Heart left ventricle (tissue), 16 donors: ENCODE data around the gene SLC30A10. TPM values are rescaled to one million over a fixed set of nuclear protein-coding genes. Genes with fewer than 3 reads are reported as not detected.
"Not testable (repeated sequence)": the region's sequence is repeated elsewhere in the genome, so short reads cannot be mapped to it uniquely, and the experiment has no call there.

Experiments
- ATAC-seq, 4 donors: fragments of 200-7000 bp; cut with Tn5 transposase; one replicate each; pipeline ENCODE4 v1.9.1; 2020 to 2022; ENCODE audit warnings: moderate library complexity in 4 of 4, mild to moderate bottlenecking in 3 of 4, moderate number of reproducible peaks in 1 of 4
- DNase-seq, 5 donors: peaks; one replicate each; pipeline ENCODE4 v3.0.0-alpha.2; 2020
- H3K27ac ChIP-seq, 12 donors: fragments of 200-600 bp; sonication (generic) in 4 of 12; one replicate each; pipeline versions ENCODE4 v1.5.0 to v1.8.0; 2016 to 2022; ENCODE audit warnings: mild to moderate bottlenecking in 2 of 12
- H3K27me3 ChIP-seq, 9 donors: fragments of 200-600 bp; sonication (generic) in 2 of 9; one replicate each; pipeline versions ENCODE4 v1.5.1 to v1.8.0; 2016 to 2022; ENCODE audit warnings: mild to moderate bottlenecking in 3 of 9
- H3K36me3 ChIP-seq, 9 donors: fragments of 200-600 bp; sonication (generic) in 2 of 9; one replicate each; pipeline versions ENCODE4 v1.5.0 to v1.8.0; 2018 to 2022; ENCODE audit warnings: mild to moderate bottlenecking in 2 of 9
- H3K4me1 ChIP-seq, 12 donors: fragments of 200-600 bp; sonication (generic) in 4 of 12; one replicate each; pipeline versions ENCODE4 v1.5.0 to v1.8.0; 2016 to 2022; ENCODE audit warnings: mild to moderate bottlenecking in 3 of 12
- H3K4me3 ChIP-seq, 12 donors: fragments of 200-600 bp; sonication (generic) in 4 of 12; one replicate each; pipeline versions ENCODE4 v1.5.0 to v1.8.0; 2017 to 2022; ENCODE audit warnings: mild to moderate bottlenecking in 9 of 12, moderate library complexity in 4 of 12
- H3K9me3 ChIP-seq, 12 donors: fragments of 200-600 bp; sonication (generic) in 4 of 12; one replicate each; pipeline versions ENCODE4 v1.5.0 to v1.8.0; 2016 to 2022; ENCODE audit warnings: mild to moderate bottlenecking in 1 of 12
- CTCF ChIP-seq, 12 donors: fragments of 200-600 bp; sonication (generic) in 4 of 12; IDR thresholded peaks; one replicate each; pipeline versions ENCODE4 v1.5.0 to v1.8.0; 2018 to 2022; ENCODE audit warnings: antibody characterized with exemption in 12 of 12, mild to moderate bottlenecking in 5 of 12
- POLR2A ChIP-seq, 2 donors: fragments of 450-650 bp; IDR thresholded peaks; one replicate each; pipeline ENCODE4 v1.6.1; 2017; ENCODE audit warnings: antibody characterized with exemption in 2 of 2, mild to moderate bottlenecking in 2 of 2, moderate library complexity in 2 of 2
- whole genome bisulfite sequencing, 4 donors: extraction: QIAGEN DNeasy Blood & Tissue Kit in 2 of 4; methylation state at CpG; one replicate each; pipeline versions ENCODE4 v1.1.5 to v1.1.7; 2013 to 2018; 5-methylcytosine and 5-hydroxymethylcytosine counted together
- intact Hi-C, 10 donors: fragments of 100-400 bp; cut with DNase I; formaldehyde crosslinking; loops; one replicate each; pipeline versions ENCODE4 v1.11.1 to v1.14.2; 2022
- polyA plus RNA-seq, 2 donors: library from polyadenylated mRNA; stranded (reverse); fragments of 200-250 nt; gene quantifications; one replicate each; pipeline ENCODE4 v1.2.3, GENCODE V29; 2013
- total RNA-seq, 9 donors: library from RNA; depleted of rRNA in 2 of 9; stranded (reverse); fragments of >200 nt in 2 of 9; fragmentation: NEBNext Ultra II Directional in 3 of 9; extraction: Animal tissue kit (Norgen Biotek cat#: 25700) in 3 of 9; gene quantifications; one replicate each; pipeline versions ENCODE4 v1.1.0 to v1.2.4, GENCODE V29; 2016 to 2023
- donor health status: ischemic (EF 13 %, LVEDD 7.1; RV severe dilation, severe dysfunction).
- donor health status: healthy with polysubstance abuse.
- donor health status: DM: no; HTN: yes; CAD: no.
- donor health status: DM: no; HTN: no; CAD: no.
- donor health status: ischemic (EF 25% LVEDD 6.9; RV normal size, moderate dysfunction).
- donor health status: ischemic (EF 25% LVEDD 5.7; RV mildly dilated, moderate dysfunction).
- donor health status: healthy.
- donor health status: DM: yes; HTN: yes; CAD: no.
- donor health status: ischemic (EF 35%, LVEDD 5.7; RV mildly dilated, moderate dysfunction).
- donor health status: nonischemic (EF 11% LVEDD 7.7; RV severe dilation, severe dysfunction).
- donor health status: DM: yes; HTN: yes; CAD: no.
- donor health status: PGD.
- donor health status: ischemic (EF 29% LVEDD 5.4; RV normal size, mild dysfunction).
- donor health status: nonischemic (EF 23%, LVEDD 6.1; RV moderate dilation, normal function).

Gene SLC30A10
- total and polyA plus RNA-seq, 11 donors: 0.08 to 0.55 (median 0.16) TPM; not detected in 6

GRCh38 chr1:219898375-219898774 lies 30.0 kb downstream of the SLC30A10 start:
- Histone ChIP-seq H3K27ac (no peak overlapping the region), H3K27me3 (no peaks in the 10 kb centered on the region), H3K4me3 (no peak overlapping the region), H3K4me1 (peaks cover 0 to 5% (median 0%) of the 10 kb centered on the region in 12 donors), H3K9me3 (peaks cover 0 to 6% (median 0%) of the 10 kb centered on the region in 12 donors), H3K36me3 (no peaks in the 10 kb centered on the region)
- DNase-seq (no peak), ATAC-seq (no peak)
- intact Hi-C loops: no loop called here
- 67 to 79% (median 76%) methylated on average over 5 of the region's 5 CpGs for WGBS, 4 donors
- TF ChIP-seq POLR2A (IDR thresholded peaks at IDR 0.05) (no peak), CTCF (IDR thresholded peaks at IDR 0.05) (no peak)

DNA sequence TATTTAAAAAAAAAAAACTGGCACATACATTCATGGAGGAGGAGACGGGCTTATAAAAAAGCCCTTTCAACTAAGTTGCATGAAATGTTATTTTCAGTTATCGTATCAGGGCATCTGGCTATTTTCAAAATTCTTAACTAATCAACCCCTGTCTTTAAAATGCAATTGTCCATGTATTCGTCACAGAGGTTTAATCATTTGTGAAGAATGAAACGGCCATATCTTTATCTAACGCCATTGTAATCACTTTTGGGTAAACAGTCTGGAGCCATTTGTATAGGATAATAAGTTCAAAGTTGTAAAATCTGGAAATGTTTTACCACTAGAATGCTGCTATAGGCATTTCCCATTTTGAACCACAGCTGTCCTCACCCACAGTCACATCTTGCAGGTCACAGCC lies 30.4 kb downstream of the SLC30A10 start:
- Histone ChIP-seq H3K9me3 (peaks cover 0 to 6% (median 0%) of the 10 kb centered on the region in 12 donors), H3K27me3 (no peaks in the 10 kb centered on the region), H3K4me3 (no peak overlapping the region), H3K4me1 (peaks cover 0 to 5% (median 0%) of the 10 kb centered on the region in 12 donors), H3K36me3 (no peaks in the 10 kb centered on the region), H3K27ac (no peak overlapping the region)
- 43 to 52% (median 47%) methylated on average over 5 of the region's 5 CpGs for WGBS, 4 donors
- ATAC-seq: no peak
- DNase-seq: no peak
- intact Hi-C loops: no loop called here
- TF ChIP-seq POLR2A (IDR thresholded peaks at IDR 0.05) (no peak), CTCF (IDR thresholded peaks at IDR 0.05) (no peak)

DNA sequence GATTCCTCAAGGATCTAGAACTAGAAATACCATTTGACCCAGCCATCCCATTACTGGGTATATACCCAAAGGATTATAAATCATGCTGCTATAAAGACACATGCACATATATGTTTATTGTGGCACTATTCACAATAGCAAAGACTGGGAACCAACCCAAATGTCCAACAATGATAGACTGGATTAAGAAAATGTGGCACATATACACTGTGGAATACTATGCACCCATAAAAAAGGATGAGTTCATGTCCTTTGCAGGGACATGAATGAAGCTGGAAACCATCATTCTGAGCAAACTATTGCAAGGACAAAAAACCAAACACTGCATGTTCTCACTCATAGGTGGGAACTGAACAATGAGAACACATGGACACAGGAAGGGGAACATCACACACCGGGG lies 36.1 kb downstream of the SLC30A10 start:
- H3K36me3 ChIP-seq, H3K27me3 ChIP-seq, H3K4me3 ChIP-seq, H3K27ac ChIP-seq, H3K4me1 ChIP-seq, ATAC-seq, DNase-seq, intact Hi-C loops: not testable (repeated sequence)
- peaks cover 0 to 10% (median 0%) of the 10 kb centered on the region in 12 donors for H3K9me3 ChIP-seq
- WGBS, 4 donors: 93 to 100% (median 98%) methylated on average over 1 of the region's 1 CpG

- ATAC-seq, H3K27me3 ChIP-seq, intact Hi-C loops, DNase-seq, H3K4me3 ChIP-seq, H3K27ac ChIP-seq, H3K4me1 ChIP-seq, H3K36me3 ChIP-seq: not testable (repeated sequence)
- peaks cover 0 to 10% (median 0%) of the 10 kb centered on the region in 12 donors for H3K9me3 ChIP-seq
- 84 to 90% (median 88%) methylated on average over 4 of the region's 4 CpGs for WGBS, 4 donors
These were observed 36.5 kb downstream of the SLC30A10 start for GRCh38 chr1:219891846-219892245.

DNA sequence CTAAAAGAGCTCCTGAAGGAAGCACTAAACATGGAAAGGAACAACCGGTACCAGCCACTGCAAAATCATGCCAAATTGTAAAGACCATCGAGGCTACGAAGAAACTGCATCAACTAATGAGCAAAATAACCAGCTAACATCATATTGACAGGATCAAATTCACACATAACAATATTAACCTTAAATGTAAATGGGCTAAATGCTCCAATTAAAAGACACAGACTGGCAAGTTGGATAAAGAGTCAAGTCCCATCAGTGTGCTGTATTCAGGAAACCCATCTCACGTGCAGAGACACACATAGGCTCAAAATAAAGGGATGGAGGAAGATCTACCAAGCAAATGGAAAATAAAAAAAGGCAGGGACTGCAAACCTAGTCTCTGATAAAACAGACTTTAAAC lies 39.7 kb downstream of the SLC30A10 start:
- H3K27me3 ChIP-seq, H3K4me3 ChIP-seq, ATAC-seq, H3K27ac ChIP-seq, DNase-seq, H3K4me1 ChIP-seq, H3K36me3 ChIP-seq, intact Hi-C loops: not testable (repeated sequence)
- 75 to 88% (median 85%) methylated on average over 4 of the region's 4 CpGs for WGBS, 4 donors
- H3K9me3 ChIP-seq: peaks cover 0 to 10% (median 0%) of the 10 kb centered on the region in 12 donors

DNA sequence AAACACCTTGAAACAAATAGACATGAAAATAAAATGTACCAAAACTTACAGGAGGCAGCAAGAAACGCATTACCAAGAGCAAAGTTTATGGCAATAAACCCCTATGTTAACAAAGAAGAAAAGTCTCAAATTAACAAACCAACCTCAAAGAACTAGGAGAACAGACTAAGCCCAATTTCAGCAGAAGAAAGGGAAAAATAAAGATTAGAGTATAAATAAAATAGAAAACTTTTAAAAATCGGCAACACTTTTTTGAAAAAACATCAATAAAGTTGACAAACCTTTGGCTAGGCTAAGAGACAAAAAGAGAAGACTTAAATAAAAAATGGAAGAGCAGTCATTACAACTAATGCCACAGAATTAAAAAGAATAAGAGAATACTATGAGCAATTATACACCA lies 42.7 kb downstream of the SLC30A10 start:
- intact Hi-C loops: no loop called here
- WGBS, 4 donors: 80 to 90% (median 84%) methylated on average over 2 of the region's 2 CpGs

More for the DNA sequence above, 42.7 kb downstream of the SLC30A10 start:
- no peak for DNase-seq
- no peak overlapping the region for H3K4me3 ChIP-seq
- no peak for ATAC-seq
- no peaks in the 10 kb centered on the region for H3K4me1 ChIP-seq
- H3K27me3 ChIP-seq: peaks cover 0 to 12% (median 0%) of the 10 kb centered on the region in 9 donors
- no peak overlapping the region for H3K27ac ChIP-seq
- no peaks in the 10 kb centered on the region for H3K9me3 ChIP-seq
- H3K36me3 ChIP-seq: no peaks in the 10 kb centered on the region
- TF ChIP-seq POLR2A (IDR thresholded peaks at IDR 0.05) (no peak), CTCF (IDR thresholded peaks at IDR 0.05) (no peak)
